ENCODE data around the gene OTX2.

GRCh38 chr14:56797003-56797568, 13.2 kb downstream of the OTX2 start:
- no peak for TF ChIP-seq CTCF (IDR thresholded peaks at IDR 0.05; ENCODE audit: insufficient read depth, low read length, poor library complexity, severe bottlenecking)
- TF ChIP-seq EZH2phosphoT487 (conservative IDR thresholded peaks at IDR 0.05; ENCODE audit: low read length): no peak

Measured in SU-DHL-6 (cell line).